GM12878 (cell line): Measurements from ENCODE around the gene CYYR1. TPM values are rescaled to one million over a fixed set of nuclear protein-coding genes. Genes with fewer than 3 reads are reported as not detected.

Experiments used
- ATAC-seq: fragments of 200-7000 bp; cut with Tn5 transposase; 3 replicates; pipeline ENCODE4 v1.9.1; 2020; ENCODE audit warnings: mild to moderate bottlenecking, moderate library complexity
- BruUV-seq: library from RNA; stranded (reverse); fragments of 400-500 nt; replicated peaks from 2 replicates; lab custom pipeline; 2021; lab: Mats Ljungman, UMichigan
- CTCF ChIA-PET: fragments of 300-600 bp; sonication (Branson Sonifier 250); formaldehyde crosslinking; extraction: SDS; loops from one replicate; lab custom pipeline; 2021; ENCODE audit warnings: inconsistent platforms; lab: Yijun Ruan, JAX
- POLR2A ChIA-PET: fragments of 350-600 bp; formaldehyde crosslinking; extraction: SDS; loops from one replicate; lab custom pipeline; 2021; ENCODE audit warnings: inconsistent platforms; lab: Charles Lee
- RAD21 ChIA-PET: fragments of 300-600 bp; sonication (Branson Sonifier 250); formaldehyde crosslinking; loops from one replicate; lab custom pipeline; 2023; ENCODE audit warnings: antibody characterized with exemption; ENCODE audit not compliant: unreplicated experiment; lab: Charles Lee
- SMC1A ChIA-PET: fragments of 300-600 bp; sonication (Branson Sonifier 250); formaldehyde crosslinking; loops from one replicate; lab custom pipeline; 2023; ENCODE audit not compliant: unreplicated experiment, uncharacterized antibody; lab: Charles Lee
- DNase-seq: peaks from one replicate; pipeline ENCODE4 v3.0.0-alpha.2; 2011; ENCODE audit warnings: low read depth, low spot score
- FAIRE-seq: peaks from 3 replicates; lab custom pipeline; 2011; peaks lifted over from hg19 to GRCh38; lab: Jason Lieb, UNC
- H2AFZ ChIP-seq: 2 replicates; pipeline ENCODE4 v1.6.0; 2011; ENCODE audit warnings: low read depth, low read length, control low read depth; ENCODE audit not compliant: control insufficient read depth
- H3K27ac ChIP-seq: 2 replicates; pipeline ENCODE4 v1.5.1; 2011; ENCODE audit warnings: control low read depth; ENCODE audit not compliant: control insufficient read depth, insufficient read depth
- H3K27me3 ChIP-seq, 2 experiments: replicated peaks in 1 of 2; 2 replicates each; pipeline versions ENCODE4 v1.6.0 to v1.6.1; 2011; ENCODE audit warnings: low read length in 1 of 2; ENCODE audit not compliant: control insufficient read depth in 2 of 2, insufficient read depth in 2 of 2
- H3K36me3 ChIP-seq, 2 experiments: 2 replicates each; pipeline ENCODE4 v1.5.1; 2011; ENCODE audit warnings: low read length in 1 of 2; ENCODE audit not compliant: control insufficient read depth in 2 of 2, insufficient read depth in 2 of 2
- H3K4me1 ChIP-seq: 2 replicates; pipeline ENCODE4 v1.6.1; 2011; ENCODE audit warnings: mild to moderate bottlenecking, low read length, moderate library complexity, mixed read lengths; ENCODE audit not compliant: control insufficient read depth, insufficient read depth
- H3K4me2 ChIP-seq: 2 replicates; pipeline ENCODE4 v1.6.0; 2011; ENCODE audit warnings: control low read depth; ENCODE audit not compliant: control insufficient read depth, insufficient read depth
- H3K4me3 ChIP-seq: fragments of 200-600 bp; sonication (generic); 2 replicates; pipeline ENCODE4 v1.5.1; 2016
- H3K79me2 ChIP-seq: 2 replicates; pipeline ENCODE4 v1.6.0; 2011; ENCODE audit warnings: low read length; ENCODE audit not compliant: control insufficient read depth, insufficient read depth
- H3K9ac ChIP-seq: 2 replicates; pipeline ENCODE4 v1.8.0; 2011; ENCODE audit warnings: low read length, control low read depth, mixed read lengths; ENCODE audit not compliant: control insufficient read depth, insufficient read depth
- H3K9me3 ChIP-seq: replicated peaks from 3 replicates; pipeline ENCODE4 v1.5.1; 2011; ENCODE audit warnings: mild to moderate bottlenecking, low read length; ENCODE audit not compliant: control insufficient read depth, insufficient read depth
- H4K20me1 ChIP-seq: 2 replicates; pipeline ENCODE4 v1.6.0; 2011; ENCODE audit not compliant: control insufficient read depth, insufficient read depth
- ASH2L ChIP-seq: fragments of 300-600, 200-600 bp; sonication (generic); IDR thresholded peaks from 2 replicates; pipeline ENCODE4 v1.6.1; 2017; ENCODE audit warnings: low read depth, mild to moderate bottlenecking, borderline replicate concordance
- EZH2 ChIP-seq: IDR thresholded peaks from 2 replicates; pipeline ENCODE4 v1.6.1; 2012; ENCODE audit warnings: low read depth, mild to moderate bottlenecking, control low read depth, inconsistent platforms, low read length, borderline replicate concordance; ENCODE audit not compliant: control insufficient read depth
- REST ChIP-seq: IDR thresholded peaks from 2 replicates; pipeline ENCODE4 v1.6.1; 2012; ENCODE audit warnings: mild to moderate bottlenecking, low read depth, low read length
- SKIL ChIP-seq: fragments of 450-650 bp; IDR thresholded peaks from 2 replicates; pipeline ENCODE4 v1.6.1; 2017; ENCODE audit warnings: mild to moderate bottlenecking, low read depth, inconsistent platforms; ENCODE audit not compliant: poor library complexity, severe bottlenecking
- STAT3 ChIP-seq: IDR thresholded peaks from 2 replicates; pipeline ENCODE4 v1.6.1; 2011; ENCODE audit warnings: low read depth, low read length, improper control_type of control experiment
- WGBS: methylation state at CpG from one replicate; pipeline ENCODE4 v1.1.6; 2016; ENCODE audit warnings: low lambda C conversion rate; ENCODE audit not compliant: insufficient replicate concordance, insufficient coverage; ENCODE audit errors: missing lambda C conversion rate; 5-methylcytosine and 5-hydroxymethylcytosine counted together
- in situ Hi-C: fragments of 300-500 bp; cut with MboI; formaldehyde crosslinking; loops from 9 replicates; pipeline ENCODE4 v1.14.3; 2018; ENCODE audit warnings: mixed read lengths
- intact Hi-C: fragments of 100-400 bp; cut with micrococcal nuclease; formaldehyde crosslinking; loops from one replicate; pipeline ENCODE4 v1.14.2; 2022; ENCODE audit not compliant: unreplicated experiment
- polyA plus RNA-seq, 11 experiments: library from polyadenylated mRNA; depleted of rRNA in 4 of 11; unstranded in 6 of 11; stranded (reverse) in 5 of 11; fragments of >200 nt; fragmentation: Nextera tagmentation in 4 of 11; fragmentation: Illumina TruSeq in 1 of 11; extraction: Ambion mirVana in 4 of 11; extraction: Trizol in 1 of 11; gene quantifications; 1 replicate in 1 of 11; 2 replicates in 10 of 11; pipeline versions ENCODE4 v1.2.1 to v1.2.3, GENCODE V29; 2011 to 2016; ENCODE audit warnings: inconsistent platforms in 2 of 11, missing spikeins in 2 of 11, low read depth in 1 of 11
- total RNA-seq, 4 experiments: library from RNA; depleted of rRNA in 3 of 4; stranded (reverse); fragments of >200 nt in 3 of 4; fragmentation: Illumina TruSeq in 1 of 4; extraction: Trizol in 1 of 4; gene quantifications; 2 replicates each; pipeline versions ENCODE4 v1.2.1 to v1.2.3, GENCODE V29; 2013 to 2021
- TF ChIP-seq, protein P1 (sequence below): fragments of 450-650 bp; IDR thresholded peaks from 2 replicates; pipeline ENCODE4 v1.6.1; 2017; ENCODE audit warnings: mild to moderate bottlenecking, moderate library complexity

The CYYR1 gene
- total and polyA plus RNA-seq, 10 of the 15 experiments (the other 5 are each of a cell fraction or from before 2014, with no cell fraction given) = 0.11 to 0.13 TPM; not detected in 8

DNA sequence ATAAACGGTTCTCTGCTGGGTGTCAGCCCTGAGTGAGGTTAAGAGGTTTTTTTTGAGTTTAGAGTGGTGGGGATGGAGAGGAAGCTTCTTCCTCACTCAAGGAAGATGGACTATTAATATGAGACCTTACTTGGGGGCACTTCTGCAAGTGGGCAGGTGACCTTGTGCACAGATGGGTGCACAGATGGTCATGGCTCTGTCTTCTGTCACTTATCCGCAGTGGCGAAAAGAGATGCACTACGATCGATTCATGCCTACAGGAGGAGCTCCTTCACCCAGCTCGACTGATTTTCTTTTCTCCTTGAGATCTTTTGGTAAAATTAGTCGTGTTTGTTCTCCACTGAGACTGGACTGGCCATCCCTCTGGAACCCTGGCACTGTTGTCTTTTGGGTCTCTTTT lies 22.9 kb upstream of the CYYR1 start:
- POLR2A ChIA-PET = no interaction called here
- WGBS = 36% methylated on average over 7 of the region's 7 CpGs
- intact Hi-C loops = no loop called here
- SMC1A ChIA-PET = no interaction called here
- CTCF ChIA-PET = no interaction called here
- no peak overlapping the region for H3K4me2 ChIP-seq
- TF ChIP-seq ASH2L = no peak
- TF ChIP-seq STAT3 = no peak
- TF ChIP-seq SKIL = no peak
- TF ChIP-seq, protein P1, sequence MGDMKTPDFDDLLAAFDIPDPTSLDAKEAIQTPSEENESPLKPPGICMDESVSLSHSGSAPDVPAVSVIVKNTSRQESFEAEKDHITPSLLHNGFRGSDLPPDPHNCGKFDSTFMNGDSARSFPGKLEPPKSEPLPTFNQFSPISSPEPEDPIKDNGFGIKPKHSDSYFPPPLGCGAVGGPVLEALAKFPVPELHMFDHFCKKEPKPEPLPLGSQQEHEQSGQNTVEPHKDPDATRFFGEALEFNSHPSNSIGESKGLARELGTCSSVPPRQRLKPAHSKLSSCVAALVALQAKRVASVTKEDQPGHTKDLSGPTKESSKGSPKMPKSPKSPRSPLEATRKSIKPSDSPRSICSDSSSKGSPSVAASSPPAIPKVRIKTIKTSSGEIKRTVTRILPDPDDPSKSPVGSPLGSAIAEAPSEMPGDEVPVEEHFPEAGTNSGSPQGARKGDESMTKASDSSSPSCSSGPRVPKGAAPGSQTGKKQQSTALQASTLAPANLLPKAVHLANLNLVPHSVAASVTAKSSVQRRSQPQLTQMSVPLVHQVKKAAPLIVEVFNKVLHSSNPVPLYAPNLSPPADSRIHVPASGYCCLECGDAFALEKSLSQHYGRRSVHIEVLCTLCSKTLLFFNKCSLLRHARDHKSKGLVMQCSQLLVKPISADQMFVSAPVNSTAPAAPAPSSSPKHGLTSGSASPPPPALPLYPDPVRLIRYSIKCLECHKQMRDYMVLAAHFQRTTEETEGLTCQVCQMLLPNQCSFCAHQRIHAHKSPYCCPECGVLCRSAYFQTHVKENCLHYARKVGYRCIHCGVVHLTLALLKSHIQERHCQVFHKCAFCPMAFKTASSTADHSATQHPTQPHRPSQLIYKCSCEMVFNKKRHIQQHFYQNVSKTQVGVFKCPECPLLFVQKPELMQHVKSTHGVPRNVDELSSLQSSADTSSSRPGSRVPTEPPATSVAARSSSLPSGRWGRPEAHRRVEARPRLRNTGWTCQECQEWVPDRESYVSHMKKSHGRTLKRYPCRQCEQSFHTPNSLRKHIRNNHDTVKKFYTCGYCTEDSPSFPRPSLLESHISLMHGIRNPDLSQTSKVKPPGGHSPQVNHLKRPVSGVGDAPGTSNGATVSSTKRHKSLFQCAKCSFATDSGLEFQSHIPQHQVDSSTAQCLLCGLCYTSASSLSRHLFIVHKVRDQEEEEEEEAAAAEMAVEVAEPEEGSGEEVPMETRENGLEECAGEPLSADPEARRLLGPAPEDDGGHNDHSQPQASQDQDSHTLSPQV = no peak
- no peak for TF ChIP-seq EZH2
- TF ChIP-seq REST = no peak
- FAIRE-seq = no peak
- in situ Hi-C loops = no loop called here
- no peak for DNase-seq
- H3K4me3 ChIP-seq = no peak overlapping the region
- no peak overlapping the region for H3K9ac ChIP-seq
- ATAC-seq = no peak
- H2AFZ ChIP-seq = no peak overlapping the region
- no peaks in the 10 kb centered on the region for H3K79me2 ChIP-seq
- H3K27me3 ChIP-seq = no peaks in the 10 kb centered on the region
- H3K4me1 ChIP-seq = no peaks in the 10 kb centered on the region
- H3K36me3 ChIP-seq = no peaks in the 10 kb centered on the region
- H3K9me3 ChIP-seq = no peaks in the 10 kb centered on the region
- no peaks in the 10 kb centered on the region for H4K20me1 ChIP-seq
- no TSS peak for BruUV-seq
- no peak overlapping the region for H3K27ac ChIP-seq
- RAD21 ChIA-PET = no interaction called here
